ENCODE results near the gene THOC1. TPM values are rescaled to one million over a fixed set of nuclear protein-coding genes. Genes with fewer than 3 reads are reported as not detected.

Gene THOC1
- total and polyA plus RNA-seq, 2 of the 8 experiments (the other 6 are each of a cell fraction or from before 2014, with no cell fraction given), result 19.1 to 66.4 TPM

GRCh38 chr18:303011-303410, 35.2 kb upstream of the THOC1 start:
- Histone ChIP-seq H3K27me3 (replicated peaks in 1 of 4; ENCODE audit: control insufficient read depth in 3 of 4, extremely low read depth in 1 of 4, insufficient read depth in 3 of 4, low read length in 3 of 4) (no peaks in the 10 kb centered on the region), H3K23ac (ENCODE audit: insufficient read length) (no peak overlapping the region), H2BK120ac (replicated peaks; ENCODE audit: low read depth, low read length) (no peak overlapping the region), H3K23me2 (ENCODE audit: low read depth, low read length) (no peaks in the 10 kb centered on the region), H3K4me3 (ENCODE audit: extremely low read depth in 1 of 4, insufficient read depth in 2 of 4, low read depth in 3 of 4, low read length in 4 of 4) (no peak overlapping the region), H3K14ac (ENCODE audit: insufficient read length) (no peak overlapping the region), H4K5ac (ENCODE audit: insufficient read length, low read depth, low read length) (no peak overlapping the region), H2AK5ac (ENCODE audit: low read depth, low read length) (no peak overlapping the region), H3K18ac (ENCODE audit: extremely low read depth, low read length) (no peak overlapping the region), H4K91ac (replicated peaks; ENCODE audit: insufficient read length, low read length) (no peak overlapping the region), H3K4ac (replicated peaks; ENCODE audit: insufficient read length, low read depth, low read length) (no peak overlapping the region), H4K8ac (ENCODE audit: extremely low read depth, insufficient read depth, low read length) (no peak overlapping the region), H2BK15ac (ENCODE audit: low read length) (no peak overlapping the region), H2BK20ac (ENCODE audit: low read length) (no peak overlapping the region), H4K20me1 (replicated peaks in 1 of 2; ENCODE audit: control insufficient read depth in 1 of 2, insufficient read depth in 2 of 2, low read length in 2 of 2) (no peaks in the 10 kb centered on the region), H3K27ac (ENCODE audit: low read depth, low read length) (no peak overlapping the region), H3K79me1 (ENCODE audit: low read depth, low read length) (no peaks in the 10 kb centered on the region), H2AFZ (ENCODE audit: low read length) (0 out of 2 replicates have a peak overlapping the region, but pooled peaks have one; percentile 16), H3K36me3 (ENCODE audit: control insufficient read depth in 2 of 4, insufficient read depth in 4 of 4, low read length in 3 of 4) (no peaks in the 10 kb centered on the region), H3K9me3 (ENCODE audit: insufficient read depth in 2 of 2, low read depth in 1 of 2, low read length in 1 of 2) (no peaks in the 10 kb centered on the region), H3K4me1 (replicated peaks in 1 of 4; ENCODE audit: control insufficient read depth in 3 of 4, insufficient read depth in 4 of 4, low read length in 3 of 4) (peaks cover 2 to 18% (median 8%) of the 10 kb centered on the region in 4 experiments; a peak in 4 of 7 replicates), H3K56ac (replicated peaks; ENCODE audit: insufficient read length, low read depth, low read length) (no peak overlapping the region), H2BK5ac (ENCODE audit: low read depth, low read length) (no peak overlapping the region), H2BK12ac (ENCODE audit: low read depth, low read length) (no peak overlapping the region), H3K79me2 (ENCODE audit: control insufficient read depth in 1 of 2, insufficient read depth in 2 of 2, low read length in 2 of 2) (no peaks in the 10 kb centered on the region), H3K4me2 (ENCODE audit: insufficient read depth in 1 of 2, low read depth in 2 of 2, low read length in 2 of 2) (no peak overlapping the region), H3K9ac (replicated peaks in 1 of 4; ENCODE audit: extremely low read depth in 1 of 4, low read depth in 3 of 4, low read length in 3 of 4) (no peak overlapping the region)
- DNase-seq (ENCODE audit: low read depth in 1 of 2, low spot score in 2 of 2), result no peak
- FAIRE-seq, result no peak
- 75% methylated on average over 1 of the region's 1 CpG; no CpG with 5 or more reads in 1 of the 2 experiments for WGBS, 2 experiments (ENCODE audit: extremely low coverage in 1 of 2, insufficient coverage in 1 of 2, insufficient read length in 1 of 2, insufficient replicate concordance in 2 of 2, low coverage in 1 of 2, low lambda C conversion rate in 2 of 2, missing lambda C conversion rate in 1 of 2)
- ChIA-PET CTCF (ENCODE audit: partially characterized antibody) (interaction anchor here (0.5 to 2.1 kb wide), 8 partner anchors 13 to 202 kb away, joined by 3 to 7 read pairs (median 3); no protein-coding TSS in a partner anchor), POLR2A (ENCODE audit: partially characterized antibody) (interaction anchor here (1.8 kb wide), 1 partner anchor 35 kb away, joined by 5 read pairs; the partner anchor contains the start of gene THOC1)
- TF ChIP-seq ZNF274 (IDR thresholded peaks at IDR 0.05; ENCODE audit: borderline replicate concordance, extremely low read depth, low read length), result no peak

Measured in H1 (cell line).